Measurements from ENCODE around the gene RRP9.

RRP9 gene

GRCh38 chr3:51970606-51971300 is 29.0 kb upstream of the RRP9 start:
- DNase-seq: no peak

- no peak for DNase-seq
Observed at GRCh38 chr3:51969841-51970240, 28.1 kb upstream of the RRP9 start.

GRCh38 chr3:51968883-51969678 is 27.4 kb upstream of the RRP9 start:
- DNase-seq: no peak

GRCh38 chr3:51968170-51968775 is 26.6 kb upstream of the RRP9 start:
- DNase-seq: no peak

GRCh38 chr3:51967384-51968169 is 25.9 kb upstream of the RRP9 start, which contains the start of gene PCBP4:
TSS of gene PCBP4 (minus strand) at chr3:51967454. CDS start at chr3:51961240, 6,214 bp downstream.
- no peak for DNase-seq

- DNase-seq: no peak
Observed at GRCh38 chr3:51966922-51967383, 25.2 kb upstream of the RRP9 start.

- DNase-seq: no peak
Observed at GRCh38 chr3:51966486-51966885, 24.8 kb upstream of the RRP9 start.

- no peak for DNase-seq
Observed at GRCh38 chr3:51966016-51966415, 24.3 kb upstream of the RRP9 start.

GRCh38 chr3:51964521-51964920 is 22.8 kb upstream of the RRP9 start:
- no peak for DNase-seq

- DNase-seq: no peak
Observed at GRCh38 chr3:51963951-51964451, 22.3 kb upstream of the RRP9 start.

- DNase-seq: no peak
Observed at GRCh38 chr3:51962854-51963530, 21.3 kb upstream of the RRP9 start.

- no peak for DNase-seq
Observed at GRCh38 chr3:51961602-51962569, 20.2 kb upstream of the RRP9 start.

GRCh38 chr3:51961011-51961410 is 19.3 kb upstream of the RRP9 start:
- DNase-seq: no peak

- DNase-seq: no peak
Observed at GRCh38 chr3:51960386-51960785, 18.7 kb upstream of the RRP9 start.

- no peak for DNase-seq
Observed at GRCh38 chr3:51959651-51960050, 17.9 kb upstream of the RRP9 start.

- DNase-seq: no peak
Observed at GRCh38 chr3:51958603-51959521, 17.2 kb upstream of the RRP9 start.

- DNase-seq: no peak
Observed at GRCh38 chr3:51957520-51958205, 16.0 kb upstream of the RRP9 start.

GRCh38 chr3:51955893-51956770 is 14.4 kb upstream of the RRP9 start:
- DNase-seq: peak; percentile 87
